Lower leg skin (tissue), 3 donors: ENCODE results near the gene CD8B2.

Source experiments
- POLR2A ChIP-seq, 2 donors: fragments of 450-650 bp; IDR thresholded peaks; one replicate each; pipeline ENCODE4 v1.6.1; 2016 to 2017; ENCODE audit warnings: antibody characterized with exemption in 2 of 2, mild to moderate bottlenecking in 1 of 2, moderate library complexity in 1 of 2
- TF ChIP-seq, protein P1 (sequence below), 3 donors: fragments of 450-650 bp; IDR thresholded peaks; one replicate each; pipeline ENCODE4 v1.5.1; 2016; ENCODE audit warnings: antibody characterized with exemption in 3 of 3, mild to moderate bottlenecking in 3 of 3, moderate library complexity in 2 of 3

DNA sequence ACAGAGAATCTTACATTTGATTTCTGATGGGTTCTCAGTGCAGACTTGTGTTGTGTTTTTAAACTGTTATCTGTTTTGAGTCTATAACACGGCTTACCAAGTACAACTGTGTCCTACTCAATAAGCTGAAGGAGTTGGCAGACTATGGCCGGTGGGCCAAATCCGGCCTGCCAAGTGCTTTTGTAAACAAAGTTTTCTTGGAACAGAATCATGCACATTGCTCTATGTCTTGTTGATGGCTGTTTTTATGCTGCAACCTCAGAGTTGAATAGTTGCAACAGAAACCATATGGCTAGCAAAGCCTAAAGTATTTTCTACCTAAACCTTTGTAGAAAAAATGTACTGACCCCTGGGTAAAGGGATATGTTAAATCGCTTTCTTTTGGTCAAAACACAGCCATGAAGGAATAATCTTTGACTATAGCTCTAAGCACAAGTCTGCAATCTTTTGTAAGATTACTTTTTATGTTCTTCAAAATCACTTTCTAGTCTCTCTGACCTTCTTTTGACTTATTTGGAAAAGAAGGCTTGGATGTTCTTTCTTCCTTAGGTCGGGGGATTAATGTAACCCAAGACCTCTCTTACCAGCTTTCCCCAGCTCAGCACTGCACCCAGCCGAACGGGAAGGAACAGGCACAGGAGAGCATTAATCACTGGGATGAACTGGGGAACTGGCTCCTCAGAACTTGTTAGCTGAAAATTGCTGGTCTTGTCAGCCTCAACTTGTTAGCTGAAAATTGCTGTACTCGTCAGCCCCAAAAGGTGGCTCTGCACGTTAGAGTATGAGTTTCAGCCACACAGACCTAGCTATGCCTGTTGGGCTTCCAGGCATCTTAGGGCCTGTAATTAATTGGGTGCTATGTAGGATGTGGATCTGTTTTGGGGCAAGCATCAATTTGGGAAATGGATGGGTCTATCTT is 75.4 kb downstream of the CD8B2 start:
- TF ChIP-seq, protein P1, sequence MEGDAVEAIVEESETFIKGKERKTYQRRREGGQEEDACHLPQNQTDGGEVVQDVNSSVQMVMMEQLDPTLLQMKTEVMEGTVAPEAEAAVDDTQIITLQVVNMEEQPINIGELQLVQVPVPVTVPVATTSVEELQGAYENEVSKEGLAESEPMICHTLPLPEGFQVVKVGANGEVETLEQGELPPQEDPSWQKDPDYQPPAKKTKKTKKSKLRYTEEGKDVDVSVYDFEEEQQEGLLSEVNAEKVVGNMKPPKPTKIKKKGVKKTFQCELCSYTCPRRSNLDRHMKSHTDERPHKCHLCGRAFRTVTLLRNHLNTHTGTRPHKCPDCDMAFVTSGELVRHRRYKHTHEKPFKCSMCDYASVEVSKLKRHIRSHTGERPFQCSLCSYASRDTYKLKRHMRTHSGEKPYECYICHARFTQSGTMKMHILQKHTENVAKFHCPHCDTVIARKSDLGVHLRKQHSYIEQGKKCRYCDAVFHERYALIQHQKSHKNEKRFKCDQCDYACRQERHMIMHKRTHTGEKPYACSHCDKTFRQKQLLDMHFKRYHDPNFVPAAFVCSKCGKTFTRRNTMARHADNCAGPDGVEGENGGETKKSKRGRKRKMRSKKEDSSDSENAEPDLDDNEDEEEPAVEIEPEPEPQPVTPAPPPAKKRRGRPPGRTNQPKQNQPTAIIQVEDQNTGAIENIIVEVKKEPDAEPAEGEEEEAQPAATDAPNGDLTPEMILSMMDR (IDR thresholded peaks at IDR 0.05), result no peak
- no peak for TF ChIP-seq POLR2A (IDR thresholded peaks at IDR 0.05)
